Peyer's patch (tissue), 4 donors: Measurements from ENCODE around the gene TTC4. TPM values are rescaled to one million over a fixed set of nuclear protein-coding genes. Genes with fewer than 3 reads are reported as not detected.
"Not testable (repeated sequence)": the region's sequence is repeated elsewhere in the genome, so short reads cannot be mapped to it uniquely, and the experiment has no call there.

Experiments used
- DNase-seq, 3 donors: peaks; one replicate each; pipeline ENCODE4 v3.0.0-alpha.2; 2017 to 2019
- H3K27ac ChIP-seq, 4 donors: fragments of 200-600 bp; sonication (generic); one replicate each; pipeline ENCODE4 v1.5.1; 2016 to 2019
- H3K27me3 ChIP-seq, 2 donors: fragments of 200-600 bp; sonication (generic); one replicate each; pipeline ENCODE4 v1.5.1; 2019
- H3K36me3 ChIP-seq, 3 donors: fragments of 200-600 bp; sonication (generic); one replicate each; pipeline ENCODE4 v1.5.1; 2016 to 2019
- H3K4me1 ChIP-seq, 4 donors: fragments of 200-600 bp; sonication (generic); one replicate each; pipeline ENCODE4 v1.5.1; 2016 to 2019
- H3K4me3 ChIP-seq, 4 donors: fragments of 200-600 bp; sonication (generic); 1 replicate in 3 of 4; 2 replicates in 1 of 4; pipeline ENCODE4 v1.5.1; 2016 to 2019; ENCODE audit warnings: mild to moderate bottlenecking in 1 of 4
- H3K9me3 ChIP-seq, 4 donors: fragments of 200-600 bp; sonication (generic); one replicate each; pipeline ENCODE4 v1.5.1; 2016 to 2019; ENCODE audit warnings: mild to moderate bottlenecking in 1 of 4
- CTCF ChIP-seq, 6 experiments: fragments of 450-650 bp in 4 of 6; fragments of 200-600 bp in 2 of 6; sonication (generic) in 1 of 6; IDR thresholded peaks; one replicate each; pipeline ENCODE4 v1.5.1; 2017 to 2019; ENCODE audit warnings: antibody characterized with exemption in 6 of 6, mild to moderate bottlenecking in 3 of 6, moderate library complexity in 1 of 6
- POLR2A ChIP-seq, 2 donors: fragments of 450-650 bp; IDR thresholded peaks; one replicate each; pipeline ENCODE4 v1.5.1; 2017; ENCODE audit warnings: antibody characterized with exemption in 2 of 2, mild to moderate bottlenecking in 2 of 2, moderate library complexity in 2 of 2
- total RNA-seq, 4 donors: library from RNA; depleted of rRNA; stranded (reverse); fragments of >200 nt; gene quantifications; one replicate each; pipeline ENCODE4 v1.1.0, GENCODE V29; 2016

The TTC4 gene
- total RNA-seq, 4 donors from 2014 or later, result 15.7 to 39.6 (median 30.3) TPM

GRCh38 chr1:54767526-54767925 is 51.9 kb downstream of the TTC4 start:
- H3K4me1 ChIP-seq, result peaks cover 0 to 8% (median 3%) of the 10 kb centered on the region in 4 donors
- H3K27ac ChIP-seq, result no peak overlapping the region
- no peak for TF ChIP-seq CTCF (IDR thresholded peaks at IDR 0.05)
- no peak for TF ChIP-seq POLR2A (IDR thresholded peaks at IDR 0.05)
- no peaks in the 10 kb centered on the region for H3K9me3 ChIP-seq
- no peak overlapping the region for H3K4me3 ChIP-seq
- H3K27me3 ChIP-seq, result no peaks in the 10 kb centered on the region
- DNase-seq, result no peak
- no peaks in the 10 kb centered on the region for H3K36me3 ChIP-seq

GRCh38 chr1:54768093-54768492 is 52.4 kb downstream of the TTC4 start:
- Histone ChIP-seq H3K27me3 (no peaks in the 10 kb centered on the region), H3K27ac (no peak overlapping the region), H3K4me3 (no peak overlapping the region), H3K4me1 (peaks cover 0 to 6% (median 3%) of the 10 kb centered on the region in 4 donors), H3K36me3 (no peaks in the 10 kb centered on the region), H3K9me3 (no peaks in the 10 kb centered on the region)
- no peak for DNase-seq
- peak in 3 of 6 experiments; percentile 37 to 50 (median 47) for TF ChIP-seq CTCF (IDR thresholded peaks at IDR 0.05)
- no peak for TF ChIP-seq POLR2A (IDR thresholded peaks at IDR 0.05)

GRCh38 chr1:54772951-54773350 is 57.3 kb downstream of the TTC4 start:
- no peak for DNase-seq
- no peaks in the 10 kb centered on the region for H3K9me3 ChIP-seq
- H3K27me3 ChIP-seq, result no peaks in the 10 kb centered on the region
- no peak for TF ChIP-seq CTCF (IDR thresholded peaks at IDR 0.05)
- no peak for TF ChIP-seq POLR2A (IDR thresholded peaks at IDR 0.05)
- no peak overlapping the region for H3K27ac ChIP-seq
- H3K4me1 ChIP-seq, result peaks cover 0 to 6% (median 0%) of the 10 kb centered on the region in 4 donors
- no peak overlapping the region for H3K4me3 ChIP-seq
- no peaks in the 10 kb centered on the region for H3K36me3 ChIP-seq

GRCh38 chr1:54774820-54775498 is 59.3 kb downstream of the TTC4 start:
- no peak for DNase-seq
- H3K9me3 ChIP-seq, result no peaks in the 10 kb centered on the region
- H3K27me3 ChIP-seq, result no peaks in the 10 kb centered on the region
- TF ChIP-seq POLR2A (IDR thresholded peaks at IDR 0.05), result no peak
- TF ChIP-seq CTCF (IDR thresholded peaks at IDR 0.05), result no peak
- H3K4me3 ChIP-seq, result no peak overlapping the region
- no peak overlapping the region for H3K27ac ChIP-seq
- H3K4me1 ChIP-seq, result peaks cover 0 to 6% (median 0%) of the 10 kb centered on the region in 4 donors
- H3K36me3 ChIP-seq, result no peaks in the 10 kb centered on the region

GRCh38 chr1:54775828-54776721 is 60.4 kb downstream of the TTC4 start:
- DNase-seq, result peak in 1 of 3 donors; percentile 67
- H3K4me3 ChIP-seq, H3K27me3 ChIP-seq, H3K4me1 ChIP-seq, H3K36me3 ChIP-seq, H3K9me3 ChIP-seq: not testable (repeated sequence)
- peak overlapping the region in 2 of 4 donors; percentile 39 to 58 for H3K27ac ChIP-seq

- TF ChIP-seq CTCF (IDR thresholded peaks at IDR 0.05), result no peak
- TF ChIP-seq POLR2A (IDR thresholded peaks at IDR 0.05), result no peak
- H3K9me3 ChIP-seq, result no peaks in the 10 kb centered on the region
- no peak for DNase-seq
- peak overlapping the region in 1 of 4 donors; percentile 58 for H3K27ac ChIP-seq
- no peaks in the 10 kb centered on the region for H3K27me3 ChIP-seq
- peaks cover 0 to 13% (median 0%) of the 10 kb centered on the region in 3 donors for H3K36me3 ChIP-seq
- peaks cover 0 to 6% (median 0%) of the 10 kb centered on the region in 4 donors for H3K4me1 ChIP-seq
- H3K4me3 ChIP-seq, result no peak overlapping the region
Measured at GRCh38 chr1:54777011-54777410, 61.4 kb downstream of the TTC4 start.
